GM12892 (cell line): ENCODE measurements around the gene NFKBIZ.
"Not testable (repeated sequence)": the region's sequence is repeated elsewhere in the genome, so short reads cannot be mapped to it uniquely, and the experiment has no call there.

Experiments used
- DNase-seq: peaks from one replicate; pipeline ENCODE4 v3.0.0; 2011; ENCODE audit not compliant: insufficient read length
- FAIRE-seq: peaks from 2 replicates; lab custom pipeline; 2011; peaks lifted over from hg19 to GRCh38; lab: Jason Lieb, UNC
- POLR2A ChIP-seq: IDR thresholded peaks from 2 replicates; pipeline ENCODE4 v1.6.1; 2011; ENCODE audit warnings: low read depth, low read length, control low read depth
- POLR2AphosphoS5 ChIP-seq: IDR thresholded peaks from 2 replicates; pipeline ENCODE4 v1.6.1; 2011; ENCODE audit warnings: low read depth, low read length, control low read depth
- TAF1 ChIP-seq: IDR thresholded peaks from 2 replicates; pipeline ENCODE4 v1.6.1; 2011; ENCODE audit warnings: low read depth, mild to moderate bottlenecking, control low read depth, low read length, borderline replicate concordance

The NFKBIZ gene

GRCh38 chr3:101867996-101868395 is 18.7 kb downstream of the NFKBIZ start:
- no peak for TF ChIP-seq POLR2AphosphoS5
- no peak for TF ChIP-seq POLR2A
- TF ChIP-seq TAF1 = no peak
- FAIRE-seq (no peak), DNase-seq (no peak)

DNA sequence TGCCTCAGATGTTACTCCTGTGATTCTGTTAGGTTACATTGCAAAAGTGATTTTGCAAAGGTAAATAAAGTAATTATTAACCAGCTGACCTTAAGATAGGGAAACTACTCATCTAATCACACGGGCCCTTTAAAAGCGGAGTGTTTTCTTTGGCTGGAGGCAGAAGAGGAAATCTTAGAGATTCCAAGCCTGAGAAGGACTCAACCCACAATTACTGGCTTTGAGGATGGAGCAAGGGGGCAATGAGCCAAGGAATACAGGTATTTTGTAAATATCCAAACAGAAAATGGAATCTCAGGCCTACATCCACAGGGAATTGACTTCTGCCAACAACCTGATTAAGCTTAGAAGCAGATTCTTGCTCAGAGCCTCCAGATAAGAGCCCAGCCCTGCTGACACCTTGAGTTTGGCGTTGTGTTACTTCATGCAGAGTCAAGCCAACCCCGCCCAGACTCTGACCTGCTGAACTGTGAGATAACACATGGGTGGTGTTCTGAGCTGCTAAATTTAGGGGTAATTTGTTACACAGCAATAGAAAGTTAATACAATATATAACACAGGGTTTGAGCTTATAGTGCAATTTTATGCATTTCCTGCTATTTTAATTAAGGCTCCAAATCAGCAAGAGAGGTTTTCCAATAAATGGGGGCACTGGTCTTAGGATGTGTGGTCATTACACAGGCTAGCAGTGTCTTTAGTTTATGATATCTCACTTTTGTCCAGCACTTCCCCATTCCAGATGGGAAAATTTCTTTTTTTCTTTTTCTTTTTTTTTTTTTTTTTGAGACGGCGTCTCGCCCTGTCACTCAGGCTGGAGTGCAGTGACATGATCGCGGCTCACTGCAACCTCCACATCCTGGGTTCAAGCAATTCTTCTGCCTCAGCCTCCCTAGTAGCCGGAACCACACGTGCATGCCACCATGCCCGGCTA is 19.5 kb downstream of the NFKBIZ start:
- TF ChIP-seq TAF1 (no peak), POLR2AphosphoS5 (no peak), POLR2A (no peak)
- FAIRE-seq (no peak), DNase-seq (no peak)

DNA sequence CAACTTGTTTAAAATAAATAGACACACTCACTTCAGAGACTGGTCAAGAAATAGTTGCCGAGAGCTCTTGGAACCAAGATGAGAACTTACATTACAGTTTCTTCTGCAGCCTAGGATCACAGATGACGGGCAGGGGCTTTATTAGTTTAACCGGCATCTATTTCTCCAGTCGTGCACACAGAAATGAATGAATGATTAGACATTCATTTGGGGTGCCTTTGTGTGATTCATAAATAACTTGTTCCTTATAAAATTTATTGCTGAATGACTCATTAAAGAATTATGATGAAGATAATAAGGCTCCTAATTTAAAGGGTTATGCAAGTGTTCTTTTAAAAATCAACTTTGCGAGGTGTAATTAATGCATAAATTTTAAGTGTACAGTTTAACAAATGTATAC is 20.8 kb downstream of the NFKBIZ start:
- FAIRE-seq = no peak
- TF ChIP-seq POLR2A = no peak
- no peak for TF ChIP-seq POLR2AphosphoS5
- TF ChIP-seq TAF1 = no peak
- no peak for DNase-seq

- TF ChIP-seq TAF1 = no peak
- no peak for TF ChIP-seq POLR2AphosphoS5
- no peak for TF ChIP-seq POLR2A
- no peak for FAIRE-seq
- no peak for DNase-seq
Observed at GRCh38 chr3:101873619-101874018, 24.3 kb downstream of the NFKBIZ start.

- FAIRE-seq (no peak), DNase-seq (no peak)
- TF ChIP-seq TAF1 = no peak
- no peak for TF ChIP-seq POLR2A
Observed at GRCh38 chr3:101876142-101876541, 26.8 kb downstream of the NFKBIZ start.

- DNase-seq (no peak), FAIRE-seq (no peak)
- TF ChIP-seq TAF1 = no peak
- no peak for TF ChIP-seq POLR2A
- TF ChIP-seq POLR2AphosphoS5 = no peak
Observed at GRCh38 chr3:101878589-101878988, 29.3 kb downstream of the NFKBIZ start.

DNA sequence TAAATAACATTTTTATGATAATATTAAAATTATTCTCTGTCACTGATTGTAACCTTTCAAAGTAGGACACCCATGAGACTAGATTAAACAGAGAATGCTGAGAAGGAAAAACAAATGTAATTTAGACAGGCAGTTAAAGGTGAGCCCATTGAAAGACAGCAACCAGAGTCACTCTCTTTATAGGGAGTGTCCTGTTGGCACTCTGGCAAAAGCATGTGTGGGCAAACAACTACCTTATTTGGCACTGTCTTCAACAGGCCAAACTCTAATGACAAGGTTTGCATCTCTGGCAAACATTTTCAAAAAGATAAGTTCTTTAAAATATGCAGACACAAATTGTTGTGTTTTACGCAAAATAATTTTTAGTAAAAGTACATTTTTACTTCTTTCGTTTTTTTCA is 29.8 kb downstream of the NFKBIZ start:
- TF ChIP-seq POLR2A = no peak
- TF ChIP-seq TAF1 = no peak
- TF ChIP-seq POLR2AphosphoS5 = no peak
- DNase-seq (no peak), FAIRE-seq (no peak)

DNA sequence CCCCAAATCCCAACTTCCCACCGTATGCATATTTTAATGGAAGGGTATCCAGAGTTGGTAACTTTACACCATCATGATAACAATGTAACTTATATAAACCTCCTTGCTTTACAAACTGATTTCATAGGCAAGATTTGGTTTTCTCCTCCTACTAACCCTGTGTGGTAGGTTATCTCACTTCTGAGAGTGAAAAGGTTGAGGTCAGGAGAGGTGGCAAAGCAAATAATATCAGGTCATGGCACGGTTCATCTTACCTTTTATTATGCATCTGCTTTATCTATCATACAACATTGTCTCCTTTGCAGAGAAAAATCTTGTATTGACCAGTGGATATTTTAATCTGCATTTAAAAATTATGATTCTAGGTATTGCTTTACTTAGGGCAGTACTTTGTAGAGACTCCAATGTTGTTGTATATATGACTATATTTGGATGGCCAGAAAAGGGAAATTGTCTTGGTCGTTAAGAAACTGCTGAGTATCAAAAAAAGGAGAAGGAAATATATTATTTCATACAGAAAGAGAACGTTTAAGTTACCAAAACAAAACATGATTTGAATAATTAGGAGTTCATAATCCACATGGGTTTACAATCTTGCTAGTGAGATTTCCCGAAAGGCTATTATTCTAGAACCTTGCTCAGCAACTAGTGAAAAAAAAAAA is 30.4 kb downstream of the NFKBIZ start:
- no peak for FAIRE-seq
- no peak for DNase-seq
- TF ChIP-seq POLR2A (no peak), TAF1 (no peak), POLR2AphosphoS5 (no peak)

GRCh38 chr3:101884776-101885175 is 35.5 kb downstream of the NFKBIZ start:
- TF ChIP-seq POLR2AphosphoS5 (no peak), TAF1 (no peak), POLR2A (no peak)
- FAIRE-seq (no peak), DNase-seq (no peak)

DNA sequence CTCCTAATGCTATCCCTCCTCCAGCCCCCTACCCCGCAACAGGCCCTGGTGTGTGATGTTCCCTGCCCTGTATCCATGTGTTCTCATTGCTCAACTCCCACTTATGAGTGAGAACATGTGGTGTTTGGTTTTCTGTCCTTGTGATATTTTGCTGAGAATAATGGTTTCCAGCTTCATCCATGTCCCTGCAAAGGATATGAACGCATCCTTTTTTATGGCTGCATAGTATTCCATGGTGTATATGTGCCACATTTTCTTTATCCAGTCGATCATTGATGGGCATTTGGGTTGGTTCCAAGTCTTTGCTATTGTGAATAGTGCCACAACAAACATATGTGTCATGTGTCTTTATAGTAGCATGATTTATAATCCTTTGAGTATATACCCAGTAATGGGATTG is 36.3 kb downstream of the NFKBIZ start:
- not testable (repeated sequence) for DNase-seq, FAIRE-seq

DNA sequence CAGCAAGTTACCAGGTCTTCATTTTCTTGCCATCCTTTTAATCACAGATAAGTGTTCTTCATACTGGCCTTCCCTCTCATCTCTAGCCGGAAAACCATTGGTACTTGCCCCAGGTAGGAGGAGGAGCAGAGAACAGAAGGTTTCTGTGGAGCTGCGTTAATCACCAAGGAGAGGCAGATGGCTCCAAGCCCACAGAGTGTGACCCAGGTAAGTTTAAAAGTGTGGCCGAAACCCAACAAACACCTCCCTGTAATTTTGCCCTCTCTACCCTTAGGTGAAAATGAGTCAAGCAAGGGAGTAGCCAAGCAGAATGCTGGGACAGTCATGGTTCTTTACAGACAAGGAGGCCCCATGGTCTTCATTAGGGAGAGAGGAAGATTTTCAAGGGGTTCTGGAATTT is 37.3 kb downstream of the NFKBIZ start:
- FAIRE-seq (no peak), DNase-seq (no peak)
- no peak for TF ChIP-seq POLR2A
- TF ChIP-seq TAF1 = no peak
- no peak for TF ChIP-seq POLR2AphosphoS5

GRCh38 chr3:101888653-101889052 is 39.3 kb downstream of the NFKBIZ start:
- TF ChIP-seq TAF1 = no peak
- TF ChIP-seq POLR2AphosphoS5 = no peak
- TF ChIP-seq POLR2A = no peak
- no peak for DNase-seq
- FAIRE-seq = no peak
